Measurements from ENCODE around the gene DNAH8. TPM values are rescaled to one million over a fixed set of nuclear protein-coding genes. Genes with fewer than 3 reads are reported as not detected.

DNAH8 gene
- total and polyA plus RNA-seq, 10 donors = 0.20 to 15.6 (median 5.2) TPM

GRCh38 chr6:39072830-39073229 is 357.7 kb downstream of the DNAH8 start:
- intact Hi-C loops (cut with DNase I; ENCODE audit: low total_unique reads) = no loop called here
- no peak overlapping the region for H3K4me3 ChIP-seq
- H3K4me1 ChIP-seq = no peaks in the 10 kb centered on the region
- 90 to 95% (median 91%) methylated on average over 9 of the region's 9 CpGs for WGBS, 5 donors
- TF ChIP-seq CTCF (IDR thresholded peaks at IDR 0.05 in 8 of 11, conservative IDR thresholded peaks at IDR 0.05 in 3 of 11) (no peak), POLR2A (IDR thresholded peaks at IDR 0.05) (no peak), POLR2AphosphoS5 (IDR thresholded peaks at IDR 0.05) (no peak)
- H3K27me3 ChIP-seq (replicated peaks in 1 of 7) = peaks cover 0 to 13% (median 0%) of the 10 kb centered on the region in 7 donors
- DNase-seq = peak; percentile 37
- no peak overlapping the region for H3K27ac ChIP-seq
- no peaks in the 10 kb centered on the region for H3K36me3 ChIP-seq
- no peaks in the 10 kb centered on the region for H3K9me3 ChIP-seq

GRCh38 chr6:39073471-39074355 is 358.6 kb downstream of the DNAH8 start:
- Histone ChIP-seq H3K27ac (no peak overlapping the region), H3K9me3 (no peaks in the 10 kb centered on the region), H3K36me3 (no peaks in the 10 kb centered on the region), H3K4me1 (no peaks in the 10 kb centered on the region), H3K4me3 (no peak overlapping the region), H3K27me3 (replicated peaks in 1 of 7) (peaks cover 0 to 5% (median 0%) of the 10 kb centered on the region in 7 donors)
- peak; percentile 58 for DNase-seq
- intact Hi-C loops (cut with DNase I; ENCODE audit: low total_unique reads) = no loop called here
- 80 to 94% (median 90%) methylated on average over 13 to 17 of the region's 17 CpGs for WGBS, 5 donors
- no peak for TF ChIP-seq CTCF (IDR thresholded peaks at IDR 0.05 in 8 of 11, conservative IDR thresholded peaks at IDR 0.05 in 3 of 11)
- TF ChIP-seq POLR2AphosphoS5 (IDR thresholded peaks at IDR 0.05) = no peak
- TF ChIP-seq POLR2A (IDR thresholded peaks at IDR 0.05) = no peak

GRCh38 chr6:39074486-39074885 is 359.4 kb downstream of the DNAH8 start:
- no peaks in the 10 kb centered on the region for H3K9me3 ChIP-seq
- peaks cover 0 to 8% (median 0%) of the 10 kb centered on the region in 7 donors for H3K27me3 ChIP-seq (replicated peaks in 1 of 7)
- no peaks in the 10 kb centered on the region for H3K36me3 ChIP-seq
- WGBS, 5 donors = 67 to 84% (median 78%) methylated on average over 9 of the region's 9 CpGs
- no peaks in the 10 kb centered on the region for H3K4me1 ChIP-seq
- no peak overlapping the region for H3K4me3 ChIP-seq
- H3K27ac ChIP-seq = no peak overlapping the region
- TF ChIP-seq CTCF (IDR thresholded peaks at IDR 0.05 in 8 of 11, conservative IDR thresholded peaks at IDR 0.05 in 3 of 11) (no peak), POLR2AphosphoS5 (IDR thresholded peaks at IDR 0.05) (no peak), POLR2A (IDR thresholded peaks at IDR 0.05) (no peak)
- intact Hi-C loops (cut with DNase I; ENCODE audit: low total_unique reads) = no loop called here
- peak; percentile 33 for DNase-seq

GRCh38 chr6:39075010-39075686 is 360.0 kb downstream of the DNAH8 start:
- no peaks in the 10 kb centered on the region for H3K9me3 ChIP-seq
- intact Hi-C loops (cut with DNase I; ENCODE audit: low total_unique reads) = no loop called here
- H3K27ac ChIP-seq = no peak overlapping the region
- no peaks in the 10 kb centered on the region for H3K4me1 ChIP-seq
- DNase-seq = no peak
- H3K36me3 ChIP-seq = no peaks in the 10 kb centered on the region
- H3K4me3 ChIP-seq = no peak overlapping the region
- H3K27me3 ChIP-seq (replicated peaks in 1 of 7) = peaks cover 0 to 12% (median 0%) of the 10 kb centered on the region in 7 donors
- no peak for TF ChIP-seq CTCF (IDR thresholded peaks at IDR 0.05 in 8 of 11, conservative IDR thresholded peaks at IDR 0.05 in 3 of 11)
- TF ChIP-seq POLR2A (IDR thresholded peaks at IDR 0.05) = no peak
- TF ChIP-seq POLR2AphosphoS5 (IDR thresholded peaks at IDR 0.05) = no peak
- 61 to 69% (median 67%) methylated on average over 12 of the region's 12 CpGs for WGBS, 5 donors

Measured in spleen (tissue), 11 donors.